GM19193 (cell line): ENCODE results near the gene MAP3K5.

ENCODE experiments used
- POLR2A ChIP-seq: IDR thresholded peaks from 4 replicates; pipeline ENCODE4 v1.6.1; 2011; ENCODE audit not compliant: insufficient read depth, insufficient read length; ENCODE audit errors: extremely low read depth

Gene MAP3K5

DNA sequence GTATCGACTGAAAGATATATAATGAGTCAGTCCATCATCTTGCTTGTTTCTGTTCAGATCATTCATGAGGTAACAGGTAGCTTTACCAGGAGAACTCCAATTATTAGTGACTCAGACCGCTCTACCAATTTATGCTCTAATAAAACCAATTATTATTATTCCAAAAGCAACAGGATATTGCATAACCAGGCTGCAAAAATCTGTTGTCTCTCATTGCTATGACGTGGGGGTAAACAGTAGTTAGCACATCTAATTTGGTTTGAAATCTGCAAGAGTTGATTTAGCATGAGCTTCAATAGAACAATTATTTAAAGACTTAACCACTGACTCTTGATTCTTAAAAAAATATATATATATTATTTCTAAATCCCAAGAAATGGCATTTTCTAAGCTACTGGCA is 151.1 kb downstream of the MAP3K5 start:
- no peak for TF ChIP-seq POLR2A

DNA sequence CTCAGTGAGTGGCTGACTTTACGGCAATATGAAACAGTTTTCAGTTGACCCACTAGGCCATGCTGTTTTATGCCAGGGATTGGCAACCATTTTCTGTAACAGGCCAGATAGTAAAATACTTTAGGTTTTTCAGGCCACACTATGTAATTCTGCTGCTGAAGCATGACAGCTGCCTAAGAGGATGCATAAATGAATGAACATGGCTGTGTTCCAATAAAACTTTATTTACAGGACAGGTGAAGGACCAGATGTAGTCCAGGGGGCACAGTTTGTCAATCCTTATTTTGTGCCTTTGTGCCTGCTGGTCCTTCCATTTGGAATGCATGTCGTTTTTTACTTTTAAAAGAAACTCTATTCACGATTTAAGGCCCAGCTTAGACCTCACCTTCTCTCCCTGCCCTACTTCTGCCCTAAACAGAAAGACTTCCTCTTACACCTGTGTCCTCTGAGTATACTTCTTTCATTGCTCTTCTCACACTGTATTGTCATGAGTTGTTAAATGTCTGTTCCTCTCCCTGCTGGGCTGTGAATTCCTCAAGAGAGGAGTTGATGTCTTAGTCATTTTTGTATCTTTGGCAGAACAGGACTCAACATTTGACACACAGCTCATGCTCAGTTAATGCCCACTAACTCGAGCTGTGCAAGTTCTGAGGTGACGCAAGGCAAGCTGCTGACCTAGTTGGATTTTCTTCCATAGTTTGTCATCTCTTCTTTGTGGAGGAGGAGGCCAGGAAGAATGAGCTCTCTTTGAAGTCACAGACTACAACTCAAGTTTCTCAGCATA is 152.0 kb downstream of the MAP3K5 start:
- TF ChIP-seq POLR2A, result no peak

DNA sequence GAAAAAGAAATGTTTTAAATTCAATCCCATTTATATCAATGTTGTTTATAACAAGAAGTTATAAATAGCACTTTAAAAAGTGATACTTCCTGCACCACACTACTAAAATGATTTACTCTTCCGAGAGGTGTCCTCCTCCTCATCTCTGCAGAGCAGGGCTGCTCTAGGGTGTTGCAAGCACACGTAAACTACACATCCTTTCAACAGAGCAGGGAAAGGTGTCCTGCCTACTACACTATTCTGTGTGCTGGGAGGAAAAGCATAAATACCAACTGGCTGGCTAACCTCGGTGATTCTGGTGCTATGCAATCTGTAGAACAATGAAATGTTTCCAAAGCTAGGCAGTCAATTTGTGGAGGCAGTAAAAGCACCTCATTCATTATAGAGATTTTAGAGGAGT is 152.6 kb downstream of the MAP3K5 start:
- TF ChIP-seq POLR2A, result no peak

DNA sequence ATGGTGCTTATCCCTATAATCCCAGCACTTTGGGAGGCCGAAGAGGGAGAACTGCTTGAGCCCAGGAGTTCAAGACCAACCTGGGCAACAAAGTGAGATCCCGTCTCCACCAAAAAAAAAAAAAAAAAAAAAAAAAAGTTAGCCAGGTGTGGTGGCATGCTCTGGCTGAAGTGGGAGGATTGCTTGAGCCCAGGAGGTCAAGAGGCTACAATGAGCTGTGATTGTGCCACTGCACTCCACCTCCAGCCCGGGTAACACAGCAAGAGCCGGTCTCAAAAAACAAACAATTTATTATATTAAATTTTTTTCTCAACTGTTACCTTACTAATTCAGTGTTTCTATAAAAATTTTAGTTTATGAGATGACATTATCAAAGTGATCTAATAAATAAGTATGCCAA is 156.7 kb downstream of the MAP3K5 start:
- no peak for TF ChIP-seq POLR2A

DNA sequence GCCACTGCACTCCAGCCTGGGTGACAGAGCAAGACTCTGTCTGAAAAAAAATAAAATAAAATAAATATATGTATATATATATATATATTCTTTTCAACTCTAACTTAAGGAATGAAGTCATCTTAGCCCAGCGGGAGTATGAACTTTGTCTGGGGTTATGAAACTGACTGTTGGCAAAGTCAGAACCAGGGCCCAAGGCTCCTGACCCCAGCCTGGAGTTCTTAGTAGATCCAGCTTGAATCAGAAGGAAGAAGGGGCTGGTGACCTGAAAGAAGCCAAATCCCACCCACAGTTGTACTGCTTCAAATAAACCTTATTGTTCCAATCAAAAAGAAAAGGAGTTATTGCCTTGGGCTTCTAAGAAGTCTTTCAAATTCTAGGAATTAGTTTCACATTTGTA is 158.9 kb downstream of the MAP3K5 start:
- no peak for TF ChIP-seq POLR2A

DNA sequence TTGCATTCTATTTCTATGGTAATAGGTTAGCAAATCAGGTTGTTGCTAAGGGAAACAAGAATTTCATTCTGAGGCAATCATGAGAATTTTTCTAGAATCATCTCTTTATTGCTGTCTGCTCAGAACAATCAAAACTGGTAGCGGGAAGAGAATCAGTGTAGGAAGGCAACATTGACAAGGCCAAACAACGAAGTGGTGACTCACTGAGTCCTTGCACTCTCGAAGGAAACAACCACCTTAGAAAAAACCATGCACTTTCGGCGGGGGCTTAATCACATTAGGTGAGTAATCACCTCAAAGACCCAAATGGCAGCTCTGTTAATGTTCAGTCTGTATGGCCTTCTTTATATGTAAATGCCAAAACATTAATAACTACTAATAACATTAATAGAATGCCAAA is 163.3 kb downstream of the MAP3K5 start:
- TF ChIP-seq POLR2A, result no peak

DNA sequence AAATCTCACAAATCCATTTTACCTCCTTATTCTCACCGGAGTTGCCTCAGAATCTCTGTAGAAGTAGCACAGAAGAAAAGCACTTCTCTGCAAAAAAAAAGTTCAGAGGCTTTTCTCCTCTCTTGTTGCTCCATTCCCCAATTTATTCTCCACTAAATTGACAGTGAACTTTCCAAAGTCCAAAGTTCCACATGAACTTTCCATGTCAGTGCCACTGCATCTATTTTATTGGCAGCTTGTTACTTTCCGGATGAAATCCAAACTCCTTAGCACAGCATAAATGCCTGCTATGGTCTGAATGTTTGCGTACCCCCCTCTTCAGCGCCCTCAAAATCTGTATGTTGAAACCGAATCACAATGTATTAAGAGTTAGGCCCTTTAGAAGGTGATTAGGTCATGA is 165.1 kb downstream of the MAP3K5 start:
- TF ChIP-seq POLR2A, result no peak

DNA sequence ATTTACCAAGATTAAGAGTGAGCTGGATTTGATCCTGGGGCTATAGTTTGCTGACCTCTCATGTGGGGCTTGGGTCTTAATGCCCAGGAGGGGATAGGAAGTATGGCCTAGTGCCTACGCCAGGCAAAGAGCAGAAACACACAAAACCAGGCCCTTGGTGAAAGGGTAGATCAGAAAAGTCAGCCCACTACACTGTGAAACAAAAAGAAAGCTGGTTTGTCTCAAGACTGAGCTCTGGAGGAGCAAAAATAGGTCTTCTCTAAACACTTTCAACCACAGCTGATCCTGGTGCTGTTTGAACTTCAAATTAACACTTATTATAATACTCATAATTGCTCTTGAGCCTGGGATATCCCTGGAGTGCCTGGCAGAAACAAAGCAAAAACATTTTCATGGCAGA is 167.0 kb downstream of the MAP3K5 start:
- no peak for TF ChIP-seq POLR2A

DNA sequence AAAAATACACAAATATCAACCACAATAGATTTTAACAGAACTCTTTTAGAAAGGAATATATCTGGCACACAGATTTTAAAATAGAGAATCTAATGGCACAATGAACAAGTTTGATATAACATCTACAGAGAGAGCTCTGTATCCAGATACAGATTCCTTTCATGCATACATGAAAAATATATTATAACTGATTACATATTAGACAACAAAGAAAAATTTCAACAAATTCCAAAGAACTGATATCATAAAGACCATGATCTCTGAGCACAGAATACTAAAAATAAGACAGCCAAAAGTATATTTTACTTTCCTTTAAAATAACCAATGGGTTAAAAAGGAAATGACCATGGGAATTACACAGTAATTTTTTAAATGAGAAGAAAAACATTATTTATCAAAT is 167.9 kb downstream of the MAP3K5 start:
- TF ChIP-seq POLR2A, result no peak

DNA sequence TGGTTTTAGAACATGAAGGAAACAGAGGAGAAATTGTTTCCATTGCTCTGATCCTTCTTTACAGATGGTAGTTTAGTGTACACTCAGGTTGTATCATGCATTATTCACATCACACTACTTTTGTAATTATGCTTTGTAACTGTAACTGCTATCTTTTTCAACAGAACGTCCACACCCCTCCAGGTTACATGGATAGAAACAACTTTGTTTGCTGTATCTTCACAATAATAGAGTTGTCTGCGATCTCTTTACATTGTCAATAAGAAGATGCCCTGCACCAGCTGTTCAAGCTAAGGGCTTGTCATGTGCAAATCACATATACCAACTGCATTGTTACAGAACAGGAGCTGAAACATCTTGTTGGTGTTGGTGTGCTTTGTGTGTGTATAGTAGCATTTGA is 174.2 kb downstream of the MAP3K5 start:
- TF ChIP-seq POLR2A, result no peak

DNA sequence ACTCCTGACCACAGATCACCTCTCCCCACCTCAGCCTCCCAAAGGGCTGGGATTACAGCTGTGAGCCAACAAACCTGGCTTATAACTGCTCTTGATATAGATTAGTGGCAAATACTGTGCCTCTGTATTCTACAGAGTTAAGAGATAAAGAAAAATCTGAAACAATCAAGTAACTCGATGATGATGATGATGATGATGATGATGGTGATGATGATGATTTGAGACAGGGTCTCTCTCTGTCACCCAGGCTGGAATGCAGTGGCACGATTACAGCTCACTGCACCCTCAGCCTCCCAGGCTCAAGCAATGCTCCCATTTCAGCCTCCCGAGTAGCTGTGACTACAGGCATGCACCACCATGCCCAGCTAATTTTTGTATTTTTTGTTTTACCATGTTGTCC is 175.8 kb downstream of the MAP3K5 start:
- no peak for TF ChIP-seq POLR2A

DNA sequence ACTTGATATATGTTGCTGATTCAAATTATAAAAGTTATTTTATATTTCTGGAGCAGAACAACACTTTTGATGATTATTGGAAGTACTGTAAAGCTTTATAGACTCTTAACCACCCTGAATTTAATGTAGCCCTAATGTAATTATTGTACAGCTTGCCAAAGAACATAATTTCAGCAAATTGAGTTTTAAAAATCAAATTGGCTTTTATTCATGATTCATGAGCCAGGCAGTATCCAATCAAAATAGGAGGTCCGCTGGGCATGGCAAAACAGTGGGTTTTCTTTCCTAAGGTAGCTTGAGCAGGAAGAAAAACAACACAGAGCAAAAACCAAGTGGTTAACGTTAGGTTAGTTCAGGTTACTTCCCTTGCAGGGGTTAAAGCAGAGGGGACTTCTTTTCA is 177.3 kb downstream of the MAP3K5 start:
- TF ChIP-seq POLR2A, result no peak

DNA sequence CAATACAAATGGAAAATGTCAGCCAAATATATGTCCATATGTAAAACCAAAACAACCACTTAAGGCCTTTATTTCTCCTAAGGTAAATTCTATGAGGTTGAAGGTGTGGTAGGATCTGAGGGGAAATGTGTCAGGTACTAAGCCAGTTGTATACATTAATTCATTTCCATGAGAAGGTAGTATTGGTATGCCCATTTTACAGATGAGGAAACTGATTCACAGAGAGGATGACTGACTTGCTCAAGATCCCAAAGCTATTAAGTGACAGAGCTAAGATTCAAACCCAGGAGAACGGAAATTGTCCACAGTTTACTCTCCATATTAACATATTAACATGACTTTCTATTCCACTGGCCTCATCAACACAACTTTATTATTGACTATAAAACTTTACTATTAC is 177.9 kb downstream of the MAP3K5 start:
- no peak for TF ChIP-seq POLR2A

DNA sequence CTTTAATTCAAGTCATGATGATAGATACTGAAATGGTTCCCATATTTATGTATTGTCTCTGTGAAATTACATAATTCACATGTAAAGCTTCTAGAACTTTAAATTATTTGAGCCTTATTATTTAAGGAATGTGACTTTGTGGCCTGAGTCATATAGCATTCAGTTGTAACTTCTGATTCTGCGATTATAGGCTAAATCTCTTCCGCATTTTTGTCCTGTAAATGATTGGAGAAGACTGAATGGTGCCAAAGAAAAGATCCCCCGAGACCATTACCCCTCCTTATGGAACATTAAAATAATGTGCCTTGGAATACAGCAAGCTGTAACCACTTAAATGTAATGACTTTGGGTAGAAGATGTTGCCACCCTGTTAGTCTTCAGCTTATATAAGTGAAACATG is 178.8 kb downstream of the MAP3K5 start:
- no peak for TF ChIP-seq POLR2A

DNA sequence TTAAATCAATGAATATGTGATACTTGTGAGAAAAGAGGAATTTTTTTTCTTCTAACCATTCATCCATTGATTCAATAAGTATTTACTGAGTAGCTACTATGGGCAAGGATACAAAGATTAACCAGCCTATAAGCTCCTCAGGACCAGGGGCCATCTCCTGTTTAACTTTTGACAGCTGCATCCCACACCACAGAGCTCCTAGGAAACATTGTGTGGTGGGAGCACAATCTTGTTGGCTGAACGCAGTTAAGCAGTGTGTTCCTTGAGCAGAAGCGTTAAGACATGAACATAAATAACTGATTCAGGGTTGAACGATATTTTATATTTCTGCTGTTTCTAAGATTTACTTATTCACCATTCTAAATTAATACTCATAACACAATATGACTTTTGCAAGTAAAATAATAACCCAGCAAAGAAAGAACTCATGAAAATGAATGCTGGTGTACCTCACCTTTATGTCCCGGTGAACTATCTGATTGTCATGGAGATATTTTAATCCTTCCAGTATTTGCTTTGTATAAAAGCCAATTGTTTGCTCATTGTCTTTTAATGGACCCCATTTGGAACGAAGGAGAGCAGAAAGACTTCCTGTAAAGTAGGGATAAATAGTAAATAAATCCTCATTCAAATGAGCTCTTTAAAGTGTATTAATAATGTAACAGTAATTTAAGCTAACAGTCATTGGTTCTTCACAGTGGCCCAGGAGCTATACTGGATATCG is 179.4 kb downstream of the MAP3K5 start:
- no peak for TF ChIP-seq POLR2A

DNA sequence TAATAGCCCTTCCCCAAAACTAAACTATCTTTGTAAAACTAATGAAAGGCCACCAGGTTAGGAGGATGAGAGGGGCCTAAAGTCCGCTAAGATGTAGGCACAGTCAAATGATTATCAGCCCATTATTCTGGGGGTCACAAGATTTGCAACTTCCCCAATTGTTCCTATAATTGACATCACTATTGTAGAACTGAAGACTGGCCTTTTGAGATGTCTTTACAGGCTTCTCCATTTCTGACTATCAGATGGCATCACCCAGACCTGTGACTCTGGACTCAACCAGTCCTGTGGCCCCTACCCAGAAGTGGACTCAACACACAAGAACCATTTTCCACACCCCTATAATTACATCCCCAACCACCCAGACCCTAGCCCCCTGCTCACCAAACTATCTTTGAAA is 180.5 kb downstream of the MAP3K5 start:
- no peak for TF ChIP-seq POLR2A
